KMS-11 (cell line): Measurements from ENCODE around the gene KIF26B.

Experiments
- H2AFZ ChIP-seq: fragments of 200-600 bp; sonication (generic); 2 replicates; pipeline ENCODE4 v1.6.1; 2016; ENCODE audit warnings: antibody characterized with exemption, mixed run types, low read depth
- H3K27ac ChIP-seq: fragments of 200-600 bp; sonication (generic); 2 replicates; pipeline ENCODE4 v1.6.1; 2016; ENCODE audit warnings: mild to moderate bottlenecking, mixed run types
- H3K27me3 ChIP-seq: fragments of 200-600 bp; sonication (generic); 2 replicates; pipeline ENCODE4 v1.6.1; 2017; ENCODE audit warnings: mild to moderate bottlenecking, low read depth, mixed run types, moderate library complexity; ENCODE audit not compliant: insufficient read depth
- H3K36me3 ChIP-seq: fragments of 200-600 bp; sonication (generic); 2 replicates; pipeline ENCODE4 v1.6.1; 2017; ENCODE audit warnings: mild to moderate bottlenecking, mixed run types; ENCODE audit not compliant: insufficient read depth
- H3K4me1 ChIP-seq: fragments of 200-600 bp; sonication (generic); 2 replicates; pipeline ENCODE4 v1.6.1; 2016; ENCODE audit warnings: mild to moderate bottlenecking, low read depth, mixed run types; ENCODE audit not compliant: poor library complexity, severe bottlenecking
- H3K4me2 ChIP-seq: fragments of 200-600 bp; sonication (generic); 2 replicates; pipeline ENCODE4 v1.7.0; 2016; ENCODE audit warnings: mild to moderate bottlenecking, mixed run types
- H3K4me3 ChIP-seq: fragments of 200-600 bp; sonication (generic); IDR thresholded peaks from 2 replicates; pipeline ENCODE4 v1.6.1; 2017; ENCODE audit warnings: low read depth, low read length, mixed read lengths; ENCODE audit not compliant: insufficient read depth
- H3K79me2 ChIP-seq: fragments of 200-600 bp; sonication (generic); 2 replicates; pipeline ENCODE4 v1.6.1; 2016; ENCODE audit warnings: low read depth, mixed run types; ENCODE audit not compliant: insufficient read depth
- H3K9ac ChIP-seq: fragments of 200-600 bp; sonication (generic); 2 replicates; pipeline ENCODE4 v1.6.1; 2016; ENCODE audit warnings: mild to moderate bottlenecking, mixed run types
- H4K20me1 ChIP-seq: fragments of 200-600 bp; sonication (generic); 2 replicates; pipeline ENCODE4 v1.6.1; 2016; ENCODE audit warnings: mild to moderate bottlenecking, mixed run types; ENCODE audit not compliant: insufficient read depth
- TF ChIP-seq, protein P1 (sequence below): fragments of 200-600 bp; sonication (generic); conservative IDR thresholded peaks from 2 replicates; pipeline ENCODE4 v1.6.1; 2017; ENCODE audit warnings: low read depth, mild to moderate bottlenecking, antibody characterized with exemption, low read length, moderate library complexity, mixed read lengths

The KIF26B gene

GRCh38 chr1:245412306-245412705, 257.5 kb downstream of the KIF26B start:
- no peak overlapping the region for H2AFZ ChIP-seq
- H3K36me3 ChIP-seq = no peaks in the 10 kb centered on the region
- no peak overlapping the region for H3K4me2 ChIP-seq
- H3K9ac ChIP-seq = no peak overlapping the region
- H3K79me2 ChIP-seq = no peaks in the 10 kb centered on the region
- no peak overlapping the region for H3K27ac ChIP-seq
- H3K27me3 ChIP-seq = no peaks in the 10 kb centered on the region
- no peaks in the 10 kb centered on the region for H3K4me1 ChIP-seq
- TF ChIP-seq, protein P1, sequence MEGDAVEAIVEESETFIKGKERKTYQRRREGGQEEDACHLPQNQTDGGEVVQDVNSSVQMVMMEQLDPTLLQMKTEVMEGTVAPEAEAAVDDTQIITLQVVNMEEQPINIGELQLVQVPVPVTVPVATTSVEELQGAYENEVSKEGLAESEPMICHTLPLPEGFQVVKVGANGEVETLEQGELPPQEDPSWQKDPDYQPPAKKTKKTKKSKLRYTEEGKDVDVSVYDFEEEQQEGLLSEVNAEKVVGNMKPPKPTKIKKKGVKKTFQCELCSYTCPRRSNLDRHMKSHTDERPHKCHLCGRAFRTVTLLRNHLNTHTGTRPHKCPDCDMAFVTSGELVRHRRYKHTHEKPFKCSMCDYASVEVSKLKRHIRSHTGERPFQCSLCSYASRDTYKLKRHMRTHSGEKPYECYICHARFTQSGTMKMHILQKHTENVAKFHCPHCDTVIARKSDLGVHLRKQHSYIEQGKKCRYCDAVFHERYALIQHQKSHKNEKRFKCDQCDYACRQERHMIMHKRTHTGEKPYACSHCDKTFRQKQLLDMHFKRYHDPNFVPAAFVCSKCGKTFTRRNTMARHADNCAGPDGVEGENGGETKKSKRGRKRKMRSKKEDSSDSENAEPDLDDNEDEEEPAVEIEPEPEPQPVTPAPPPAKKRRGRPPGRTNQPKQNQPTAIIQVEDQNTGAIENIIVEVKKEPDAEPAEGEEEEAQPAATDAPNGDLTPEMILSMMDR = no peak
- H4K20me1 ChIP-seq = no peaks in the 10 kb centered on the region
- no peak overlapping the region for H3K4me3 ChIP-seq

DNA sequence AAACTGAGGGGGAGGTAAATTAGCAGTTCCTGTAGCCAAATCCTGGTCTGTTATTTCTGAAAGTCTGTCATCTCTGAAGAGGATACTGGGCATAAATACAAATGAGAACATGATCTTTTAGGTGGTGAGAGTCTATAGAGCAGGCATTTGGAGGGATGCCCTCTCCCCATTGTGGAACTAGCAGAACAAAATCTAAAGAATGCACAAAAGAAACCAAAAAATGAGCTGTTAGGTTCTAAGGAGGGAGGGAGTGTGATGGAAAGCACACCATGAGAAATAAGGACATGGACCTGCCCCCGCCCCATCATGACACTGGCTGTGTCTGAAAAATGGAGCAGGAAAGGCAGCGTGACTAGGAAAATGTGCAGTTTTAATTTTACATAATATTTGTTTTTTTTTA, 262.0 kb downstream of the KIF26B start:
- Histone ChIP-seq H4K20me1 (no peaks in the 10 kb centered on the region), H3K27ac (no peak overlapping the region), H3K4me3 (no peak overlapping the region), H3K79me2 (no peaks in the 10 kb centered on the region), H3K4me2 (no peak overlapping the region), H3K4me1 (no peaks in the 10 kb centered on the region), H3K9ac (no peak overlapping the region), H3K36me3 (no peaks in the 10 kb centered on the region), H3K27me3 (no peaks in the 10 kb centered on the region), H2AFZ (no peak overlapping the region)
- TF ChIP-seq, protein P1 = no peak

GRCh38 chr1:245418077-245418476, 263.3 kb downstream of the KIF26B start:
- Histone ChIP-seq H3K4me2 (no peak overlapping the region), H3K27ac (no peak overlapping the region), H2AFZ (no peak overlapping the region), H3K4me3 (no peak overlapping the region), H3K4me1 (no peaks in the 10 kb centered on the region), H3K27me3 (no peaks in the 10 kb centered on the region), H3K9ac (no peak overlapping the region), H3K79me2 (no peaks in the 10 kb centered on the region), H4K20me1 (no peaks in the 10 kb centered on the region), H3K36me3 (no peaks in the 10 kb centered on the region)
- TF ChIP-seq, protein P1 = no peak

- H3K4me1 ChIP-seq = no peaks in the 10 kb centered on the region
- H3K27ac ChIP-seq = no peak overlapping the region
- H3K9ac ChIP-seq = no peak overlapping the region
- TF ChIP-seq, protein P1 = no peak
- H3K27me3 ChIP-seq = no peaks in the 10 kb centered on the region
- H2AFZ ChIP-seq = no peak overlapping the region
- no peaks in the 10 kb centered on the region for H4K20me1 ChIP-seq
- H3K79me2 ChIP-seq = no peaks in the 10 kb centered on the region
- no peaks in the 10 kb centered on the region for H3K36me3 ChIP-seq
- no peak overlapping the region for H3K4me2 ChIP-seq
- no peak overlapping the region for H3K4me3 ChIP-seq
These were observed 264.7 kb downstream of the KIF26B start for GRCh38 chr1:245419461-245419978.
